ENCODE results near the gene FUCA1. TPM values are rescaled to one million over a fixed set of nuclear protein-coding genes. Genes with fewer than 3 reads are reported as not detected.

FUCA1 gene
- 10 to 100 TPM; 21.3 to 27.0 TPM for total RNA-seq

- no peaks in the 10 kb centered on the region for H3K36me3 ChIP-seq (replicated peaks in 1 of 2; ENCODE audit: insufficient read depth in 1 of 2, low read depth in 2 of 2)
- peak; percentile 99 for ATAC-seq
- H3K9me3 ChIP-seq = no peaks in the 10 kb centered on the region
- peak; percentile 95 to 96 (median 96) for DNase-seq
- 0 to 1% methylated on average over 11 to 71 of the region's 71 CpGs for WGBS, 2 donors
- peak; percentile 62 to 80 (median 73) for TF ChIP-seq POLR2A (IDR thresholded peaks at IDR 0.05)
- TF ChIP-seq CTCF (IDR thresholded peaks at IDR 0.05) = peak; percentile 89 to 98 (median 96)
- intact Hi-C loops (cut with DNase I) = no loop called here
- H3K4me1 ChIP-seq = peaks cover 30% of the 10 kb centered on the region
- H3K27me3 ChIP-seq = no peaks in the 10 kb centered on the region
- peak within 1 kb of the TSS; percentile 80 to 84 for H3K4me3 ChIP-seq
- H3K27ac ChIP-seq = peak within 1 kb of the TSS; percentile 45 to 83 (median 66)
Measured at GRCh38 chr1:23867895-23868556, at the start of gene FUCA1. TSS of gene FUCA1 (minus strand) at chr1:23868290. CDS start at chr1:23868286, 4 bp downstream.

- intact Hi-C loops (cut with DNase I) = no loop called here
- no peaks in the 10 kb centered on the region for H3K9me3 ChIP-seq
- H3K4me3 ChIP-seq = no peak overlapping the region
- TF ChIP-seq CTCF (IDR thresholded peaks at IDR 0.05) (peak in 5 of 7 experiments; percentile 32 to 74 (median 59)), POLR2A (IDR thresholded peaks at IDR 0.05) (no peak)
- H3K27ac ChIP-seq = no peak overlapping the region
- ATAC-seq = peak; percentile 66
- DNase-seq = peak; percentile 55 to 75 (median 69)
- no peaks in the 10 kb centered on the region for H3K36me3 ChIP-seq (replicated peaks in 1 of 2; ENCODE audit: insufficient read depth in 1 of 2, low read depth in 2 of 2)
- H3K4me1 ChIP-seq = peaks cover 17% of the 10 kb centered on the region
- no peaks in the 10 kb centered on the region for H3K27me3 ChIP-seq
- 43 to 48% methylated on average over 9 to 12 of the region's 12 CpGs for WGBS, 2 donors
Measured at GRCh38 chr1:23916209-23917131, 48.4 kb upstream of the FUCA1 start.

GRCh38 chr1:23915466-23915865, 47.4 kb upstream of the FUCA1 start:
- Histone ChIP-seq H3K36me3 (replicated peaks in 1 of 2; ENCODE audit: insufficient read depth in 1 of 2, low read depth in 2 of 2) (no peaks in the 10 kb centered on the region), H3K27ac (no peak overlapping the region), H3K4me1 (peaks cover 10% of the 10 kb centered on the region), H3K27me3 (no peaks in the 10 kb centered on the region), H3K4me3 (no peak overlapping the region), H3K9me3 (no peaks in the 10 kb centered on the region)
- ATAC-seq (no peak), DNase-seq (no peak)
- intact Hi-C loops (cut with DNase I) = no loop called here
- WGBS, 2 donors = 89 to 95% methylated on average over 5 of the region's 5 CpGs
- TF ChIP-seq POLR2A (IDR thresholded peaks at IDR 0.05) (no peak), CTCF (IDR thresholded peaks at IDR 0.05) (no peak)

GRCh38 chr1:23914921-23915320, 46.8 kb upstream of the FUCA1 start:
- H3K4me3 ChIP-seq = no peak overlapping the region
- intact Hi-C loops (cut with DNase I) = no loop called here
- peaks cover 5% of the 10 kb centered on the region for H3K4me1 ChIP-seq
- no peaks in the 10 kb centered on the region for H3K9me3 ChIP-seq
- ATAC-seq (no peak), DNase-seq (no peak)
- no peak overlapping the region for H3K27ac ChIP-seq
- no peak for TF ChIP-seq CTCF (IDR thresholded peaks at IDR 0.05)
- H3K27me3 ChIP-seq = no peaks in the 10 kb centered on the region
- 88 to 92% methylated on average over 4 of the region's 4 CpGs for WGBS, 2 donors
- no peaks in the 10 kb centered on the region for H3K36me3 ChIP-seq (replicated peaks in 1 of 2; ENCODE audit: insufficient read depth in 1 of 2, low read depth in 2 of 2)
